ENCODE results near the gene SMIM23.

SMIM23 gene

DNA sequence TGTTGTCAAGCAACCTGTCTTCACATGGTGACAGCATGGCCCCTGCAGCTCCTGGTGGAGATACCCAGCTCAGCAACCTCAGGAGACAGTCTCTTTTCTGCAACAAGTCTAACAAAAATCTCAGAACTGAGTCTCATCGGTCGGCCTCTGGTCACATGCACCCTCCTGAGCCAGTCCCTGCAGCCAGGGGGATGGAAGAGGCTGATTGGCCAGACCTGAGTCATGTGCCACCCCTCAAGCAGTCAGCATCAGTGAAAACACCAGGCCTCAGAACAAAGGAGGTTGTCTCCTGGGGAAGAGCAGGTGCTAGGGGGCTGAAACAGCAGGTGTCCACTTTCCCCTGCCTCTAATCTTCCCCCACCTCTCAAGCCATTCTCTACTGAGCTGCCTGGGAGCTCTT is 54.4 kb downstream of the SMIM23 start (continued):
- TF ChIP-seq SNAI2 (CRISPR knock-in tag; IDR thresholded peaks at IDR 0.05) (no peak), TCF4 (CRISPR knock-in tag; IDR thresholded peaks at IDR 0.05; ENCODE audit: borderline replicate concordance) (no peak)
- TF ChIP-seq, protein P1, sequence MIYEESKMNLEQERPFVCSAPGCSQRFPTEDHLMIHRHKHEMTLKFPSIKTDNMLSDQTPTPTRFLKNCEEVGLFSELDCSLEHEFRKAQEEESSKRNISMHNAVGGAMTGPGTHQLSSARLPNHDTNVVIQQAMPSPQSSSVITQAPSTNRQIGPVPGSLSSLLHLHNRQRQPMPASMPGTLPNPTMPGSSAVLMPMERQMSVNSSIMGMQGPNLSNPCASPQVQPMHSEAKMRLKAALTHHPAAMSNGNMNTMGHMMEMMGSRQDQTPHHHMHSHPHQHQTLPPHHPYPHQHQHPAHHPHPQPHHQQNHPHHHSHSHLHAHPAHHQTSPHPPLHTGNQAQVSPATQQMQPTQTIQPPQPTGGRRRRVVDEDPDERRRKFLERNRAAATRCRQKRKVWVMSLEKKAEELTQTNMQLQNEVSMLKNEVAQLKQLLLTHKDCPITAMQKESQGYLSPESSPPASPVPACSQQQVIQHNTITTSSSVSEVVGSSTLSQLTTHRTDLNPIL (CRISPR knock-in tag; IDR thresholded peaks at IDR 0.05; ENCODE audit: low read depth): no peak

Measured in SK-N-SH treated with all-trans-retinoic acid at 6 μM for 48 hours (cell line).